Measurements from ENCODE around the gene MAD1L1.

DNA sequence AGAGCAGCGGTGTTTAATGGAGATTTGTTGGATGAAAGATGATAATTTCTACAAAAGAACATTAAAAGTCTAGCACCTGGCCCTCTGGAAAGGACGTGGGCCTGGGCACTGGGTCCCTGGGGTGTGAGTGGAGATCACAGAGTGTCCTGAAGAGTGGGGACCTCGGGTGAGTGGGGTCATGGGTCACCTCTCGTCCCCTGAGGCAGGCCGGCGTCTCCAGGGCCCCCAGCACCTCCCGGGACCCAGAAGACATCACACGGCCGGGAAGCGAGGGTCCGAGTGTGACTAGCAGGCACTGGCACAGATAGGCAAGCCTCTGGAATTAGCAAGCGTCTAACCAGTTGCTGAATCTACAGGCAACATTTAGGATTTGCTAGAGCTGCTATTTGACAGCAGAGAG, 257.2 kb downstream of the MAD1L1 start:
- TF ChIP-seq, protein P1, sequence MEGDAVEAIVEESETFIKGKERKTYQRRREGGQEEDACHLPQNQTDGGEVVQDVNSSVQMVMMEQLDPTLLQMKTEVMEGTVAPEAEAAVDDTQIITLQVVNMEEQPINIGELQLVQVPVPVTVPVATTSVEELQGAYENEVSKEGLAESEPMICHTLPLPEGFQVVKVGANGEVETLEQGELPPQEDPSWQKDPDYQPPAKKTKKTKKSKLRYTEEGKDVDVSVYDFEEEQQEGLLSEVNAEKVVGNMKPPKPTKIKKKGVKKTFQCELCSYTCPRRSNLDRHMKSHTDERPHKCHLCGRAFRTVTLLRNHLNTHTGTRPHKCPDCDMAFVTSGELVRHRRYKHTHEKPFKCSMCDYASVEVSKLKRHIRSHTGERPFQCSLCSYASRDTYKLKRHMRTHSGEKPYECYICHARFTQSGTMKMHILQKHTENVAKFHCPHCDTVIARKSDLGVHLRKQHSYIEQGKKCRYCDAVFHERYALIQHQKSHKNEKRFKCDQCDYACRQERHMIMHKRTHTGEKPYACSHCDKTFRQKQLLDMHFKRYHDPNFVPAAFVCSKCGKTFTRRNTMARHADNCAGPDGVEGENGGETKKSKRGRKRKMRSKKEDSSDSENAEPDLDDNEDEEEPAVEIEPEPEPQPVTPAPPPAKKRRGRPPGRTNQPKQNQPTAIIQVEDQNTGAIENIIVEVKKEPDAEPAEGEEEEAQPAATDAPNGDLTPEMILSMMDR (conservative IDR thresholded peaks at IDR 0.05; ENCODE audit: low read depth, low read length) = no peak
- no peak for TF ChIP-seq EZH2 (IDR thresholded peaks at IDR 0.05; ENCODE audit: borderline replicate concordance, low read depth, low read length, poor library complexity, severe bottlenecking)
